Measurements from ENCODE around the gene SIL1. TPM values are rescaled to one million over a fixed set of nuclear protein-coding genes. Genes with fewer than 3 reads are reported as not detected.

The SIL1 gene
- total and polyA plus RNA-seq, 2 of the 4 experiments (the other 2 are of a cell fraction) = 56.1 to 66.0 TPM

GRCh38 chr5:139012176-139012575 lies 186.0 kb downstream of the SIL1 start:
- no peak overlapping the region for H3K4ac ChIP-seq (ENCODE audit: low read depth, low read length)
- no peaks in the 10 kb centered on the region for H4K20me1 ChIP-seq (ENCODE audit: insufficient read depth, low read length)
- no peak for DNase-seq
- no CpG with 5 or more reads among the region's 4 CpGs for WGBS, 2 experiments (ENCODE audit: extremely low coverage in 2 of 2, insufficient read length in 1 of 2)
- intact Hi-C loops (cut with micrococcal nuclease) (no loop called here), dilution Hi-C loops (cut with HindIII; ENCODE audit: low sequenced_read_pairs, unreplicated experiment) (no loop called here), in situ Hi-C loops (cut with MboI; ENCODE audit: low sequenced_read_pairs) (no loop called here)
- POLR2A ChIA-PET (ENCODE audit: unreplicated experiment) = no interaction called here
- no peak overlapping the region for H3K18ac ChIP-seq (ENCODE audit: low read depth, low read length)
- no peak overlapping the region for H2AFZ ChIP-seq (replicated peaks; ENCODE audit: low read length, poor library complexity)
- peaks cover 3% of the 10 kb centered on the region; the same call in 1 of the 2 replicates for H3K4me1 ChIP-seq (ENCODE audit: control insufficient read depth, insufficient read depth, low read length)
- no peak overlapping the region for H3K14ac ChIP-seq (replicated peaks; ENCODE audit: low read depth, low read length)
- no peak for ATAC-seq (ENCODE audit: low read depth)
- H2BK120ac ChIP-seq (ENCODE audit: low read depth, low read length) = no peak overlapping the region
- H3K9me1 ChIP-seq (ENCODE audit: insufficient read depth, low read length) = no peaks in the 10 kb centered on the region; the same call in 1 of the 2 replicates
- BruUV-seq (replicated peaks) = no TSS peak
- no peak overlapping the region for H2AK9ac ChIP-seq (replicated peaks; ENCODE audit: low read depth, low read length, poor library complexity)
- H3K4me3 ChIP-seq (ENCODE audit: insufficient read depth, low read depth, low read length) = no peak overlapping the region
- CTCF ChIA-PET = no interaction called here
- no peak overlapping the region for H3K9ac ChIP-seq (ENCODE audit: low read depth, low read length)
- H3K79me1 ChIP-seq (ENCODE audit: low read depth in 1 of 2, low read length in 2 of 2) = no peaks in the 10 kb centered on the region
- no peak overlapping the region for H4K91ac ChIP-seq (ENCODE audit: insufficient read depth, low read depth, low read length)
- no peak overlapping the region for H3K27ac ChIP-seq (ENCODE audit: insufficient read depth, low read length)
- no peaks in the 10 kb centered on the region; the same call in 1 of the 2 replicates for H3K36me3 ChIP-seq (ENCODE audit: control insufficient read depth, insufficient read depth, low read length)
- H4K8ac ChIP-seq (ENCODE audit: low read depth in 2 of 2, low read length in 2 of 2) = no peak overlapping the region
- H3K4me2 ChIP-seq (ENCODE audit: low read depth, low read length) = no peak overlapping the region
- no peak for TF ChIP-seq BHLHE40 (IDR thresholded peaks at IDR 0.05; ENCODE audit: low read depth, low read length)
- no peak for TF ChIP-seq FOS (IDR thresholded peaks at IDR 0.05; ENCODE audit: low read depth, low read length)
- TF ChIP-seq ELK1 (IDR thresholded peaks at IDR 0.05; ENCODE audit: borderline replicate concordance, low read depth, low read length) = no peak
- TF ChIP-seq CHD1 (IDR thresholded peaks at IDR 0.05; ENCODE audit: low read depth, low read length) = no peak
- TF ChIP-seq CTCF (conservative IDR thresholded peaks at IDR 0.05; ENCODE audit: low read depth, low read length) = no peak
- no peak for TF ChIP-seq NFE2L2 (IDR thresholded peaks at IDR 0.05; ENCODE audit: low read depth, low read length)
- no peak for TF ChIP-seq MAFK (IDR thresholded peaks at IDR 0.05; ENCODE audit: low read depth, low read length)
- TF ChIP-seq MXI1 (IDR thresholded peaks at IDR 0.05; ENCODE audit: borderline replicate concordance, low read depth, low read length) = no peak
- TF ChIP-seq SMC3 (IDR thresholded peaks at IDR 0.05; ENCODE audit: low read depth, low read length) = no peak
- TF ChIP-seq USF2 (IDR thresholded peaks at IDR 0.05; ENCODE audit: low read depth, low read length) = no peak
- TF ChIP-seq CEBPB (IDR thresholded peaks at IDR 0.05; ENCODE audit: low read depth, low read length) = no peak
- no peak for TF ChIP-seq MAZ (IDR thresholded peaks at IDR 0.05; ENCODE audit: borderline replicate concordance, low read depth, low read length)
- TF ChIP-seq RFX5 (IDR thresholded peaks at IDR 0.05; ENCODE audit: low read depth, low read length) = no peak
- TF ChIP-seq POLR2A (IDR thresholded peaks at IDR 0.05; ENCODE audit: low read depth, low read length) = no peak
- no peak for TF ChIP-seq RAD21 (IDR thresholded peaks at IDR 0.05; ENCODE audit: low read length)
- TF ChIP-seq RCOR1 (IDR thresholded peaks at IDR 0.05; ENCODE audit: insufficient replicate concordance, low read length) = no peak
- H4K5ac ChIP-seq (ENCODE audit: low read depth, low read length) = no peak overlapping the region
- no peak overlapping the region for H2BK5ac ChIP-seq (ENCODE audit: low read depth, low read length, poor library complexity, severe bottlenecking)
- no peaks in the 10 kb centered on the region for H3K27me3 ChIP-seq (ENCODE audit: control insufficient read depth, insufficient read depth, low read length)
- no peaks in the 10 kb centered on the region for H3K9me3 ChIP-seq (ENCODE audit: control insufficient read depth, insufficient read depth, low read length)
- no peak overlapping the region for H2BK20ac ChIP-seq (ENCODE audit: low read depth, low read length)
- no peak overlapping the region for H2BK15ac ChIP-seq (ENCODE audit: low read depth, low read length)
- H3K23ac ChIP-seq (ENCODE audit: low read depth, low read length) = no peak overlapping the region
- 0 out of 2 replicates have a peak overlapping the region, but pooled peaks have one; percentile 15 for H2AK5ac ChIP-seq (ENCODE audit: low read depth, low read length)
- H3K56ac ChIP-seq (ENCODE audit: extremely low read depth, insufficient read depth, low read length) = no peak overlapping the region
